NOMO-1 treated with dmso at 0.1 percent for 144 hours (cell line): Measurements from ENCODE around the gene TGM4.
"Not testable (repeated sequence)": the region's sequence is repeated elsewhere in the genome, so short reads cannot be mapped to it uniquely, and the experiment has no call there.

ENCODE experiments used
- DNase-seq: peaks from one replicate; lab custom pipeline; 2025; ENCODE audit not compliant: unreplicated experiment; lab: John Stamatoyannopoulos, UW

The TGM4 gene

DNA sequence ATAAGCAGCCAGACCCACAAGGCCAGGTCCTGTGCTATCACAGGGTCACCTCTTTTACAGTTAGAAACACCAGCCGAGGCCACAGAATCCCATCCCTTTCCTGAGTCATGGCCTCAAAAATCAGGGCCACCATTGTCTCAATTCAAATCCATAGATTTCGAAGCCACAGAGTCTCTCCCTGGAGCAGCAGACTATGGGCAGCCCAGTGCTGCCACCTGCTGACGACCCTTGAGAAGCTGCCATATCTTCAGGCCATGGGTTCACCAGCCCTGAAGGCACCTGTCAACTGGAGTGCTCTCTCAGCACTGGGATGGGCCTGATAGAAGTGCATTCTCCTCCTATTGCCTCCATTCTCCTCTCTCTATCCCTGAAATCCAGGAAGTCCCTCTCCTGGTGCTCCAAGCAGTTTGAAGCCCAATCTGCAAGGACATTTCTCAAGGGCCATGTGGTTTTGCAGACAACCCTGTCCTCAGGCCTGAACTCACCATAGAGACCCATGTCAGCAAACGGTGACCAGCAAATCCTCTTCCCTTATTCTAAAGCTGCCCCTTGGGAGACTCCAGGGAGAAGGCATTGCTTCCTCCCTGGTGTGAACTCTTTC lies 39.6 kb downstream of the TGM4 start:
- no peak for DNase-seq

DNA sequence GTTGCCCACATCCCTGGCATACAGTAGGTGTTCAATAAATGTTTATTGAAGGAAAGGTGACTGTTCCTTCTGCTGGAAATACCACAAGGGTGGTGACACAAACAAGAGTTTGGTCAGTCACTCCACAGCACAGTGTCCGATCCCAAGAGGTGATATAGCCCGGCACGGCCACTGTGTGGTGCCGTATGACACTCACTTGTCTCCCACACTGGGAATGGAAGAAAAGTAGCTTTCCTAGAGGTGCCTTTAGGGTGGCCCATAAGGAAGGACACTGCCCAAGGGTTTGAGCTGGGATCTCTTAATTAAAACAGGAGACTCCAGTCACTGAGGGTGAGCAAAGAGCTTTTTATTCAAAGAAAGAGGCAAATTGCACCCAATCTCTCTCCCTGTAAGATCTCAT lies 40.5 kb downstream of the TGM4 start:
- no peak for DNase-seq

- DNase-seq: no peak
Measured at GRCh38 chr3:44915702-44916438, 41.5 kb downstream of the TGM4 start.

GRCh38 chr3:44918087-44918486 lies 43.7 kb downstream of the TGM4 start:
- no peak for DNase-seq

- no peak for DNase-seq
Measured at GRCh38 chr3:44918581-44918980, 44.2 kb downstream of the TGM4 start.

DNA sequence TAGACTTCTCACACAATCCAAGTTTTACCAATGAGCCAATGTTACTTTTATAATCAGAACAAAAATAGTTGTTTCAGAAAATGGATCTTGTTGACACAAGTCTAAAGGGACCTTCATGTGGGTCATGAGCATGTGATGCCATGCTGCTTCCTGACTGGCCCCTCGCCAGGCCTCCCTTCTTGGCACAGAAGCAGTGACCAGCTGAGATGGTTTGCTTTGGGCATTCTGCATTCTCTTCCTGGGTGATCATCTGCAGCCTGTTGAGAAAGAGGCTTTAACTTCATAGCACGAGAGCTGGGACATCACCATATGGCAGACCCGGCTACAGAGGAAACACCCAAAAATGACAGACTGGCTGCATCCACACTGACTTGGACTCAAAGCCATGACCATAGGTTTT lies 45.7 kb downstream of the TGM4 start:
- DNase-seq: no peak

GRCh38 chr3:44923632-44924456 lies 49.4 kb downstream of the TGM4 start:
- no peak for DNase-seq

DNA sequence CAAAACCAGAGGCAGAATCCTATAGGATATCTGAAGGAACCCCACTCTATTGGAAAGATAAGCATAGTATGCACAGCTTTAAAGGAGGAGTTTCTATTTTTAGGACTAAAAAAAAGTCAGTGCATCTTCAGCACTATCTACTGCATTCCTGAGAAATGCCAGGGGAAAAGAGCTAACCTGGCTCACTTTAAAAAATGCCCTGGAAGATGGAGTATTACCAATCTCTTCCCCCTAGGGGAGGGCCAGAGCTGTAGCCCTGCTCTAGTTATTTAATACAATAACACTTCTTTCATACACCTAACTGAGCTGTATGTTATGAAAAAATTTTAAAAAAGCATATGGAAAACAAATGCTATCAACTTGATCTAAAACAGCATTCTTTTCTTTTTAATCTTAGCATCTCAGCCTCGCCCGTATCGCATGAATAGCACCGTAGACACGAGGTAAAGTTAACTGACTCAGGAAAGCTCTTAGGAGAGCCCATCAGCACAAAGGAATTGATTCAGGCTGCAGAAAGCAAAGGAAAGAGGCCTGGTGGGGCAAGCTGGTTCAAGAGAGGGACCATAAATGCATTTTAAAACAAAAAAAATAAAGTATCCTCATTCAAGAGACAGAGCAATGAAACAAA lies 50.2 kb downstream of the TGM4 start:
- no peak for DNase-seq

DNA sequence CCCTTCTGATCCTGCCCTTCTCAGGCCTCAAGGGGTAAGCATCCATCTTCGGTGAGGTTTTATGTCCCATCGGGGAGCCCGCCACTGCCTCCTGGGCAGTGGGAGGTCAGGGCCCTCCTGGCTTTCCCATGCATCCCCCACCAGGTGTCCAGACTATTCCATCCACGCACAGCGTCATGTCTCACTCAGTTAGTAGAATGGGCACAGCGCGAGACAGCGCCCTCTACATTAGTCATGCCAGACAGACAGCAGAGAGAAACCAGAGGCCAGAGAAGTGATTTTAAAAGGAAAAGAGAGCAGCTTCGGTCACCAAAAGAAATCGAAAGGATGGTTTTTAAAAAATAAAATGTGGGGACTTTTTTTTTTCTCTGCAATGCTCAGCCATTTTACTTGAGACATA lies 51.8 kb downstream of the TGM4 start:
- no peak for DNase-seq

DNA sequence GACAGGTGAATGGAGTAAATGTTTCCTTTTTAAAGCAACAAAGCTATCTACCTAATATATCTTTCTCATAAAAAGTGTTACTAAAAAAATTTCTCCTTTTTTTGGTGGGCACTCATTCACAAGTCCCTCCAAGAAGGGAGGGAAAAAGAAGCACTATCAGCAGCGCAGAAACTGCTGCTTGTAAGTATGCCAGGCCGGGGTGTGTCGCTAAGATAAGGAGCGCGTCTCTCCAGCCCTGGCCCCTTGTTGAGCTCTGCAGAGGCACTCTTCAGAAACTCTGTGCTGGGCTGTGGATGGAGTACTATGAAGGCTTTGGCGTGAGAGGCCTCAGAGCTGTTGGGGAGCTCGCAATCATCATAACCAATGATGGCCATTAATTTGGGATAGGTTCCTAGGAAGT lies 52.5 kb downstream of the TGM4 start:
- DNase-seq: no peak

GRCh38 chr3:44927371-44927770 lies 53.0 kb downstream of the TGM4 start:
- DNase-seq: no peak

GRCh38 chr3:44929782-44930181 lies 55.4 kb downstream of the TGM4 start:
- DNase-seq: no peak

- DNase-seq: no peak
Measured at GRCh38 chr3:44930911-44931310, 56.5 kb downstream of the TGM4 start.

DNA sequence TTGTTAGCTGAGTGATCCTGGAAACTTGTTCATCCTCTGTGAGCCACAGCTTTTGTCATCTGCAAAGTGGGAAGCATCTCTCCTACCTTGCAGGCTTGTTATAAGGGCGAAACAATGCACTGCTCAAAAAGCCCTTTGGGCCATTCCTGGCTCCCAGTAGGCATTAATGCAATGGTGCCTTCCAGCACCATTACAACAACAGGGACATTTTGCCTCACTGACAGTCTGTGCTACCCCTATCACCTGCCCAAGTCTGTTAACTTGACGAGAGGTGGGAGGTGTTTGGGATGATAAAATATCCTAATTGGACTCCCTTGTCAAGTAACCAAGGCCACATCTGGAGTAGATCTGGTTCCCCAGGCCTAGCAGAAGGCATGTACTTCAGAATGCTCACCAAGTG lies 57.4 kb downstream of the TGM4 start:
- DNase-seq: no peak

- DNase-seq: no peak
Measured at GRCh38 chr3:44932271-44932670, 57.9 kb downstream of the TGM4 start.

GRCh38 chr3:44932986-44933944 lies 58.9 kb downstream of the TGM4 start:
- no peak for DNase-seq

- no peak for DNase-seq
Measured at GRCh38 chr3:44939581-44940036, 65.2 kb downstream of the TGM4 start.

DNA sequence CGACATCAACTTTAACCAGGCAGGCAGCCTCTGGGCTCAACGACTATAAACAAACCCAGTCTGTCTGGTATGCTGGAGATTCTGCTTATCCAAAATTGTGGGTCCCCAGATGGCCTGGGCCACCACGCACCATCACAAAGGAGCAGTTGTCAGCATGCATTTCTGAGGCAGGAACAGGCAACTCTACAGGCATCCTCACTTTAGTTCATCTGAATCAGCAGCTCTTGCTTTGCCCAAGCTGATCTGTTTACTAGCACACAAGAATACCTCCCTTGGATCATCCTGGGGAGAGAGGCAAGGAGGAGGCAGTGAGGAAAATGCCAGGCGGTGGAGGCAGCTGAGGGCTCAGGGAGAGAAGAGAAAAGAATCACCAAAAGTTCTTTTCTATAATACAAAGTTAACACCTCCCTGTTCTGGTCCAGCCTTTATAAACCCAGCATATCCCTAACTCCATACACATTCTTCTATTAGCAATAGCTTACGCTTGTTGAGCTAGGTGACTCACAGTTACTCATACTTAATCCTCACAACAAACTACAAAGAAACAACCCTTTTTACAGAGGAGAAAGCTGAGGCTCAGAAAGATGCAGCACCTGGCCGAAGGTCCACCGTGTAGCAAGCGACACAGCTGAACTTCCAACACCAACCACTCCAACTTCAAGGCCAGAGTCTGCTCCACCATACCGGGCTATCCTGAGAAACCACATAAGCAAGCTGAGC lies 68.0 kb downstream of the TGM4 start:
- no peak for DNase-seq

- no peak for DNase-seq
Measured at GRCh38 chr3:44948239-44948638, 73.8 kb downstream of the TGM4 start.

DNA sequence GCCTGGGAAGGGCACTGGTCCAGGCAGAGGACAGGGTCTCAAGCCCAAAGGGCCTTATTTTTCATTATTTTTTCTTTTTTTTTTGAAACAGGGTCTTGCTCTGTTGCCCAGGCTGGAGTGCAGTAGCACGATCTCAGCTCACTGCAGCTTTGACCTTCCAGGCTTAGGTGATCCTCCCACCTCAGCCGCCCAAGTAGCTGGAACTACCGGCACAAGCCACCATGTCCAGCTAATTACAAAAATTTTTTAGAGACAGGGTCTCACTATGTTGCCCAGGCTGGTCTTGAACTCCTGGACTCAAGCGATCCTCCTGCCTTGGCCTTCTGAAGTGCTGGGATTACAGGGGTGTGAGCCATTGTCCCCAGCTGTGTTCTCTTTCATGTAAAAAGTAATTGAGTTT lies 75.4 kb downstream of the TGM4 start:
- DNase-seq: not testable (repeated sequence)
